Fibroblast of skin of back (primary cell): ENCODE results near the gene PTRH1. TPM values are rescaled to one million over a fixed set of nuclear protein-coding genes. Genes with fewer than 3 reads are reported as not detected.
"Not testable (repeated sequence)": the region's sequence is repeated elsewhere in the genome, so short reads cannot be mapped to it uniquely, and the experiment has no call there.

Experiments used
- DNase-seq: peaks from one replicate; pipeline ENCODE4 v3.0.0-alpha.2; 2013
- polyA plus RNA-seq, 2 experiments: library from polyadenylated mRNA; unstranded; fragments of 120-200 nt; gene quantifications; one replicate each; pipeline ENCODE4 v1.2.1, GENCODE V29; 2013; ENCODE audit not compliant: insufficient read length in 2 of 2

Gene PTRH1
- 13.9 TPM for polyA plus RNA-seq (2013, experiment 1 of 2; ENCODE audit: insufficient read length)
- polyA plus RNA-seq (2013, experiment 2 of 2; ENCODE audit: insufficient read length): 7.0 TPM

GRCh38 chr9:127715470-127716337 is at the start of gene PTRH1, which contains the start of gene TTC16:
Gene PTRH1, minus strand, starts transcription at chr9:127715663. Its CDS starts 24 bp downstream, at chr9:127715639.
Gene TTC16, plus strand, starts transcription at chr9:127716079. Its CDS starts 67 bp downstream, at chr9:127716146.
- peak; percentile 96 for DNase-seq

- DNase-seq: no peak
Measured at GRCh38 chr9:127763918-127764384, 48.5 kb upstream of the PTRH1 start.

GRCh38 chr9:127762111-127762676 is 46.7 kb upstream of the PTRH1 start:
- DNase-seq: no peak

- no peak for DNase-seq
Measured at GRCh38 chr9:127761491-127761956, 46.1 kb upstream of the PTRH1 start.

- no peak for DNase-seq
Measured at GRCh38 chr9:127761061-127761460, 45.6 kb upstream of the PTRH1 start.

- no peak for DNase-seq
Measured at GRCh38 chr9:127758843-127759242, 43.4 kb upstream of the PTRH1 start.

- not testable (repeated sequence) for DNase-seq
Measured at GRCh38 chr9:127756776-127757175, 41.3 kb upstream of the PTRH1 start.

- DNase-seq: no peak
Measured at GRCh38 chr9:127756233-127756632, 40.8 kb upstream of the PTRH1 start.

- no peak for DNase-seq
Measured at GRCh38 chr9:127755061-127756060, 39.9 kb upstream of the PTRH1 start.

GRCh38 chr9:127754099-127755060 is 38.9 kb upstream of the PTRH1 start:
- no peak for DNase-seq

GRCh38 chr9:127753622-127754021 is 38.2 kb upstream of the PTRH1 start:
- DNase-seq: no peak

GRCh38 chr9:127753148-127753547 is 37.7 kb upstream of the PTRH1 start:
- DNase-seq: no peak

GRCh38 chr9:127751269-127752054 is 36.0 kb upstream of the PTRH1 start:
- no peak for DNase-seq

GRCh38 chr9:127749090-127749787 is 33.8 kb upstream of the PTRH1 start:
- DNase-seq: no peak

GRCh38 chr9:127746959-127747569 is 31.6 kb upstream of the PTRH1 start:
- DNase-seq: no peak

GRCh38 chr9:127744398-127745110 is 29.1 kb upstream of the PTRH1 start:
- no peak for DNase-seq

- peak; percentile 72 for DNase-seq
Measured at GRCh38 chr9:127742435-127743088, 27.1 kb upstream of the PTRH1 start.
